HEK293T (cell line): ENCODE data around the gene PEX1.

ENCODE experiments used
- ARNT ChIP-seq: fragments of 450-650 bp; IDR thresholded peaks from 2 replicates; pipeline ENCODE4 v1.6.1; 2017; ENCODE audit warnings: mild to moderate bottlenecking
- FOXM1 ChIP-seq: fragments of 450-650 bp; IDR thresholded peaks from 2 replicates; pipeline ENCODE4 v1.6.1; 2017; ENCODE audit warnings: mild to moderate bottlenecking, borderline replicate concordance
- HDGF ChIP-seq: fragments of 450-650 bp; IDR thresholded peaks from 2 replicates; pipeline ENCODE4 v1.6.1; 2017; ENCODE audit warnings: antibody characterized with exemption, borderline replicate concordance
- L3MBTL2 ChIP-seq: fragments of 450-650 bp; conservative IDR thresholded peaks from 2 replicates; pipeline ENCODE4 v1.6.1; 2016; ENCODE audit warnings: mild to moderate bottlenecking
- LEF1 ChIP-seq: fragments of 450-650 bp; IDR thresholded peaks from 2 replicates; pipeline ENCODE4 v1.6.1; 2017; ENCODE audit warnings: mild to moderate bottlenecking, borderline replicate concordance
- SUZ12 ChIP-seq: fragments of 450-650 bp; IDR thresholded peaks from 2 replicates; pipeline ENCODE4 v1.6.1; 2016; ENCODE audit warnings: mild to moderate bottlenecking
- TARDBP ChIP-seq: fragments of 450-650 bp; IDR thresholded peaks from 2 replicates; pipeline ENCODE4 v1.6.1; 2016
- ZNF384 ChIP-seq: fragments of 450-650 bp; IDR thresholded peaks from 2 replicates; pipeline ENCODE4 v1.6.1; 2016

- TF ChIP-seq TARDBP (no peak), ARNT (no peak), L3MBTL2 (peak; percentile 91), HDGF (no peak), FOXM1 (no peak), ZNF384 (0 out of 2 replicates have a peak, but pooled peaks have one; percentile 14), SUZ12 (no peak), LEF1 (no peak)
Measured at GRCh38 chr7:92446869-92447344, 81.4 kb downstream of the PEX1 start.
